ENCODE measurements around the gene HSPA1L. TPM values are rescaled to one million over a fixed set of nuclear protein-coding genes. Genes with fewer than 3 reads are reported as not detected.
A peak's percentile ranks its signal among the peaks of the same experiment; 100 is the strongest.

HSPA1L gene
- total RNA-seq, 1 donor from 2014 or later, result 0.98 TPM

DNA sequence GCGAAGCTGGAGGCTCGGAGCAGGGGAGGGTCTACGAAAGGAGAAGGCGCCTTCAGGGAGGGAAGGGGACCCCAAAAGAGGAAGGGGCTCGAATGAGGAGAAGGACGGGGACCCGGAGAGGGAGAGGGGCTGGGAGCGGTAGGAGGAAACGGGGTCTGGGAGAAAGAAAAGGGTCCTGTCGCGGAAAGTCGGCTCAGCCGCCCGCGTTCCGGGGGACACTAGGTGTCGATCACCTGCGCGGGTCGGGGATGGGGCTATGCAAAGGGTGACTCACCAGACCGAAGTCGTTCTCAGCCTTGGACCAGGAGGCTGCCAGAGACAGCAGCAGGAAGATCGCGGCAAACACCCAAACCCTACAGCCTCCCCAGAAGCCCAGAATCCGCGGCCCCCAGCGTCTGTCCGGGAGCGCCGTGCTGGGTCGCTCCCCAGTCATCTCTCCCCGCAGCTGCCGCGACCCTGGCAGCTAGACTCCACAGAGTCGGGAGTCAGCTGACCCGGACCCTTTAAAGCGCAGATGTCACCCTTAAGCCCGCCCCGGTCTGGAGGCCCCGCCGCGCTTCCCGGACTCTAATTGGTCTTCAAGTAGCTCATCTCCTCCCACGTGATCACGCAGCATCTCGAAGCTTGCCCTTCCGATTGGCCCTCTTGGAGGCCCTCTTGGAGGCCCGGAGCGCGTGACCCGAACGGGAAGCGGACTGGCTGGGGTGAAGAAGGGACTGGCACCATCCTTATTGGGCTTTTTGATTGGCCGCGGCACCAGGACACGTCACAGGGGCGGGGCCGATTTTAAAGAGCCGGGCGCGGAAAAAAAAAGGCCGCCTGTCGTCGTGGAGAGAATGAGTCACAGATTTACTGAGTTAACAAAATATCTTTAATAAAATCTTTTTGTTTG is 47.5 kb upstream of the HSPA1L start, which contains the start of gene NEU1:
NEU1 (minus strand) TSS at position 478 of the 892 bp plus-strand sequence; CDS start at position 433, 45 bp downstream.
- H3K79me2 ChIP-seq (ENCODE audit: insufficient read depth, low read length), result peaks cover 13% of the 10 kb centered on the region
- H3K4me1 ChIP-seq (ENCODE audit: insufficient read depth, low read length), result peaks cover 7% of the 10 kb centered on the region
- H2AFZ ChIP-seq (ENCODE audit: low read depth, low read length), result peak within 1 kb of the TSS; percentile 90
- Mint-ChIP-seq H3K4me1 (ENCODE audit: low read depth, unreplicated experiment) (peaks cover 7% of the 10 kb centered on the region), H3K27me3 (ENCODE audit: low read depth, unreplicated experiment) (no peaks in the 10 kb centered on the region), H3K27ac (ENCODE audit: unreplicated experiment) (peak within 1 kb of the TSS; percentile 95), H3K36me3 (ENCODE audit: low read depth, unreplicated experiment) (peaks cover 11% of the 10 kb centered on the region), H3K4me3 (ENCODE audit: unreplicated experiment) (peak within 1 kb of the TSS; percentile 95), H3K9me3 (ENCODE audit: unreplicated experiment) (no peaks in the 10 kb centered on the region)
- DNase-seq (ENCODE audit: low read depth), result peak; percentile 100
- peak within 1 kb of the TSS; percentile 81 for H3K27ac ChIP-seq (ENCODE audit: low read depth, low read length)
- H3K9ac ChIP-seq (ENCODE audit: low read length), result peak within 1 kb of the TSS; percentile 87
- H3K4me3 ChIP-seq (ENCODE audit: insufficient read depth, low read depth, low read length), result peak within 1 kb of the TSS; percentile 84
- peak; percentile 52 for FAIRE-seq
- TF ChIP-seq EZH2 (IDR thresholded peaks at IDR 0.05; ENCODE audit: insufficient read depth, low read length), result no peak
- TF ChIP-seq, protein P1, sequence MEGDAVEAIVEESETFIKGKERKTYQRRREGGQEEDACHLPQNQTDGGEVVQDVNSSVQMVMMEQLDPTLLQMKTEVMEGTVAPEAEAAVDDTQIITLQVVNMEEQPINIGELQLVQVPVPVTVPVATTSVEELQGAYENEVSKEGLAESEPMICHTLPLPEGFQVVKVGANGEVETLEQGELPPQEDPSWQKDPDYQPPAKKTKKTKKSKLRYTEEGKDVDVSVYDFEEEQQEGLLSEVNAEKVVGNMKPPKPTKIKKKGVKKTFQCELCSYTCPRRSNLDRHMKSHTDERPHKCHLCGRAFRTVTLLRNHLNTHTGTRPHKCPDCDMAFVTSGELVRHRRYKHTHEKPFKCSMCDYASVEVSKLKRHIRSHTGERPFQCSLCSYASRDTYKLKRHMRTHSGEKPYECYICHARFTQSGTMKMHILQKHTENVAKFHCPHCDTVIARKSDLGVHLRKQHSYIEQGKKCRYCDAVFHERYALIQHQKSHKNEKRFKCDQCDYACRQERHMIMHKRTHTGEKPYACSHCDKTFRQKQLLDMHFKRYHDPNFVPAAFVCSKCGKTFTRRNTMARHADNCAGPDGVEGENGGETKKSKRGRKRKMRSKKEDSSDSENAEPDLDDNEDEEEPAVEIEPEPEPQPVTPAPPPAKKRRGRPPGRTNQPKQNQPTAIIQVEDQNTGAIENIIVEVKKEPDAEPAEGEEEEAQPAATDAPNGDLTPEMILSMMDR (IDR thresholded peaks at IDR 0.05; ENCODE audit: insufficient read depth, low read depth, low read length), result no peak
- peak within 1 kb of the TSS; percentile 95 for H3K4me2 ChIP-seq (ENCODE audit: low read length)
- H3K9me3 ChIP-seq (ENCODE audit: insufficient read depth, low read depth, low read length), result no peaks in the 10 kb centered on the region
- no peaks in the 10 kb centered on the region for H3K27me3 ChIP-seq (ENCODE audit: insufficient read depth, low read length)
- peaks cover 4% of the 10 kb centered on the region for H3K36me3 ChIP-seq (ENCODE audit: insufficient read depth, low read length)
- peaks cover 10% of the 10 kb centered on the region for H4K20me1 ChIP-seq (ENCODE audit: insufficient read depth, low read length)

DNA sequence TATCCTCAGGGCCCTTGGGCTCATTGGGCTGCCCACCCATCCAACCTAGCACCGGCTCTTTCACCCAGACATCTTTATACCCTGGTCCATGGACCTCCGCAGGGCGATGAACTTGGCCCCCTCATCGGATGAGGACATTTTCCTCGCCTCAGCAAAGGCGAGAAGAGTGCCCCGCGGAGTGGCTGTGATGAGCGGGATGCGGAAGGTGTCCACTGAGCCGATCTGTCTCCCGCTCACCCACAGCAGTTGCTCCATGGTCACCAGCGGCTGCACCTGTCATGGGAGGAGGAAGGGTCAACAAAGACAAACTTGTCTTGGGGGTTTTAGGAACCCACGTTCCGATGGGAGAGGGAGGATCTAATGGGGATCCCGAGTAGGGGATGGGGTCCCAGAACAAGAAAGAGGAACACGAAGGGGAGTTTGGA is 46.8 kb upstream of the HSPA1L start:
- Histone ChIP-seq H3K9ac (ENCODE audit: low read length) (peak overlapping the region; percentile 87), H3K4me1 (ENCODE audit: insufficient read depth, low read length) (peaks cover 7% of the 10 kb centered on the region), H3K27ac (ENCODE audit: low read depth, low read length) (peak overlapping the region; percentile 81), H4K20me1 (ENCODE audit: insufficient read depth, low read length) (peaks cover 10% of the 10 kb centered on the region), H3K4me3 (ENCODE audit: insufficient read depth, low read depth, low read length) (peak overlapping the region; percentile 84), H3K4me2 (ENCODE audit: low read length) (peak overlapping the region; percentile 95), H3K9me3 (ENCODE audit: insufficient read depth, low read depth, low read length) (no peaks in the 10 kb centered on the region), H3K27me3 (ENCODE audit: insufficient read depth, low read length) (no peaks in the 10 kb centered on the region), H3K79me2 (ENCODE audit: insufficient read depth, low read length) (peaks cover 13% of the 10 kb centered on the region), H2AFZ (ENCODE audit: low read depth, low read length) (peak overlapping the region; percentile 81), H3K36me3 (ENCODE audit: insufficient read depth, low read length) (peaks cover 4% of the 10 kb centered on the region)
- TF ChIP-seq, protein P1 (IDR thresholded peaks at IDR 0.05; ENCODE audit: insufficient read depth, low read depth, low read length), result no peak
- no peak for TF ChIP-seq EZH2 (IDR thresholded peaks at IDR 0.05; ENCODE audit: insufficient read depth, low read length)
- no peaks in the 10 kb centered on the region for H3K27me3 Mint-ChIP-seq (ENCODE audit: low read depth, unreplicated experiment)
- H3K4me1 Mint-ChIP-seq (ENCODE audit: low read depth, unreplicated experiment), result peaks cover 7% of the 10 kb centered on the region
- FAIRE-seq, result no peak
- no peak for DNase-seq (ENCODE audit: low read depth)
- H3K27ac Mint-ChIP-seq (ENCODE audit: unreplicated experiment), result peak overlapping the region; percentile 95
- no peaks in the 10 kb centered on the region for H3K9me3 Mint-ChIP-seq (ENCODE audit: unreplicated experiment)
- peak overlapping the region; percentile 95 for H3K4me3 Mint-ChIP-seq (ENCODE audit: unreplicated experiment)
- peaks cover 11% of the 10 kb centered on the region for H3K36me3 Mint-ChIP-seq (ENCODE audit: low read depth, unreplicated experiment)

Data from astrocyte (in vitro differentiated cells and primary cell).